ENCODE measurements around the gene POLH. TPM values are rescaled to one million over a fixed set of nuclear protein-coding genes. Genes with fewer than 3 reads are reported as not detected.

POLH gene
- total RNA-seq, 2 experiments from 2014 or later = 67.3 to 93.5 TPM

GRCh38 chr6:43634702-43635303 is 58.8 kb downstream of the POLH start:
- intact Hi-C loops (cut with micrococcal nuclease; ENCODE audit: unreplicated experiment) = loop anchor here (10.0 kb wide), 2 partner anchors 80 to 440 kb away; no protein-coding TSS in a partner anchor
- no peaks in the 10 kb centered on the region for H4K20me1 ChIP-seq (ENCODE audit: insufficient read depth, low read length)
- BruUV-seq (replicated peaks) = no TSS peak
- H3K9me2 ChIP-seq (ENCODE audit: insufficient read depth, low read length) = no peaks in the 10 kb centered on the region
- DNase-seq (ENCODE audit: low spot score) = no peak
- TF ChIP-seq EZH2phosphoT487 (IDR thresholded peaks at IDR 0.05; ENCODE audit: borderline replicate concordance, low read depth, low read length) = no peak
- TF ChIP-seq, protein P1, sequence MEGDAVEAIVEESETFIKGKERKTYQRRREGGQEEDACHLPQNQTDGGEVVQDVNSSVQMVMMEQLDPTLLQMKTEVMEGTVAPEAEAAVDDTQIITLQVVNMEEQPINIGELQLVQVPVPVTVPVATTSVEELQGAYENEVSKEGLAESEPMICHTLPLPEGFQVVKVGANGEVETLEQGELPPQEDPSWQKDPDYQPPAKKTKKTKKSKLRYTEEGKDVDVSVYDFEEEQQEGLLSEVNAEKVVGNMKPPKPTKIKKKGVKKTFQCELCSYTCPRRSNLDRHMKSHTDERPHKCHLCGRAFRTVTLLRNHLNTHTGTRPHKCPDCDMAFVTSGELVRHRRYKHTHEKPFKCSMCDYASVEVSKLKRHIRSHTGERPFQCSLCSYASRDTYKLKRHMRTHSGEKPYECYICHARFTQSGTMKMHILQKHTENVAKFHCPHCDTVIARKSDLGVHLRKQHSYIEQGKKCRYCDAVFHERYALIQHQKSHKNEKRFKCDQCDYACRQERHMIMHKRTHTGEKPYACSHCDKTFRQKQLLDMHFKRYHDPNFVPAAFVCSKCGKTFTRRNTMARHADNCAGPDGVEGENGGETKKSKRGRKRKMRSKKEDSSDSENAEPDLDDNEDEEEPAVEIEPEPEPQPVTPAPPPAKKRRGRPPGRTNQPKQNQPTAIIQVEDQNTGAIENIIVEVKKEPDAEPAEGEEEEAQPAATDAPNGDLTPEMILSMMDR (conservative IDR thresholded peaks at IDR 0.05; ENCODE audit: low read length) = no peak
- ChIA-PET POLR2A (interaction anchor here (0.6 kb wide), 1 partner anchor 71 kb away, joined by 3 read pairs; no protein-coding TSS in a partner anchor), CTCF (ENCODE audit: unreplicated experiment) (no interaction called here)
- peak overlapping the region; percentile 83 for H3K4me2 ChIP-seq (ENCODE audit: low read length)
- peaks cover 29% of the 10 kb centered on the region for H3K36me3 ChIP-seq (ENCODE audit: insufficient read depth, low read length)
- peak overlapping the region; percentile 86; the same call in 1 of the 2 replicates for H2AFZ ChIP-seq (ENCODE audit: low read length)
- H3K9me3 ChIP-seq (ENCODE audit: low read length) = no peaks in the 10 kb centered on the region
- H3K79me2 ChIP-seq (ENCODE audit: insufficient read depth, low read depth, low read length) = peaks cover 39% of the 10 kb centered on the region
- peak overlapping the region; percentile 90 for H3K4me3 ChIP-seq (ENCODE audit: low read depth, low read length, poor library complexity, severe bottlenecking)
- peak overlapping the region; percentile 72 for H3K27ac ChIP-seq (ENCODE audit: low read depth, low read length, poor library complexity, severe bottlenecking)
- peaks cover 56% of the 10 kb centered on the region for H3K4me1 ChIP-seq (ENCODE audit: insufficient read depth, low read length, poor library complexity, severe bottlenecking)

GRCh38 chr6:43635387-43636307 is 59.7 kb downstream of the POLH start, which contains the start of gene MAD2L1BP:
Gene MAD2L1BP, plus strand, starts transcription at chr6:43635840. Its CDS starts 36 bp downstream, at chr6:43635876.
- Histone ChIP-seq H3K36me3 (ENCODE audit: insufficient read depth, low read length) (peaks cover 37% of the 10 kb centered on the region), H3K4me1 (ENCODE audit: insufficient read depth, low read length, poor library complexity, severe bottlenecking) (peaks cover 49% of the 10 kb centered on the region), H3K27ac (ENCODE audit: low read depth, low read length, poor library complexity, severe bottlenecking) (peak within 1 kb of the TSS; percentile 72), H3K79me2 (ENCODE audit: insufficient read depth, low read depth, low read length) (peaks cover 47% of the 10 kb centered on the region), H3K4me3 (ENCODE audit: low read depth, low read length, poor library complexity, severe bottlenecking) (peak within 1 kb of the TSS; percentile 90), H3K4me2 (ENCODE audit: low read length) (peak within 1 kb of the TSS; percentile 83), H2AFZ (ENCODE audit: low read length) (peak within 1 kb of the TSS; percentile 86), H3K9me3 (ENCODE audit: low read length) (no peaks in the 10 kb centered on the region), H3K9me2 (ENCODE audit: insufficient read depth, low read length) (no peaks in the 10 kb centered on the region), H4K20me1 (ENCODE audit: insufficient read depth, low read length) (no peaks in the 10 kb centered on the region)
- intact Hi-C loops (cut with micrococcal nuclease; ENCODE audit: unreplicated experiment) = loop anchor here (10.0 kb wide), 2 partner anchors 79 to 439 kb away; no protein-coding TSS in a partner anchor
- no peak for TF ChIP-seq EZH2phosphoT487 (IDR thresholded peaks at IDR 0.05; ENCODE audit: borderline replicate concordance, low read depth, low read length)
- TF ChIP-seq, protein P1 (conservative IDR thresholded peaks at IDR 0.05; ENCODE audit: low read length) = no peak
- DNase-seq (ENCODE audit: low spot score) = peak; percentile 89
- TSS peak; percentile 74 for BruUV-seq (replicated peaks)
- ChIA-PET POLR2A (interaction anchor here (0.6 kb wide), 3 partner anchors 27 to 176 kb away, joined by 3 to 4 read pairs (median 3); no protein-coding TSS in a partner anchor), CTCF (ENCODE audit: unreplicated experiment) (interaction anchor here (0.6 kb wide), 1 partner anchor 586 kb away, joined by 3 read pairs; no protein-coding TSS in a partner anchor)

Measured in OCI-LY7 (cell line).